NCI-H510A treated with DMSO at 0.1 percent for 48 hours (cell line): ENCODE measurements around the gene IL13RA1.
A peak's percentile ranks its signal among the peaks of the same experiment; 100 is the strongest.
"Not testable (repeated sequence)": the region's sequence is repeated elsewhere in the genome, so short reads cannot be mapped to it uniquely, and the experiment has no call there.

Source experiments
- DNase-seq: peaks from one replicate; lab custom pipeline; 2025; lab: John Stamatoyannopoulos, UW

IL13RA1 gene

DNA sequence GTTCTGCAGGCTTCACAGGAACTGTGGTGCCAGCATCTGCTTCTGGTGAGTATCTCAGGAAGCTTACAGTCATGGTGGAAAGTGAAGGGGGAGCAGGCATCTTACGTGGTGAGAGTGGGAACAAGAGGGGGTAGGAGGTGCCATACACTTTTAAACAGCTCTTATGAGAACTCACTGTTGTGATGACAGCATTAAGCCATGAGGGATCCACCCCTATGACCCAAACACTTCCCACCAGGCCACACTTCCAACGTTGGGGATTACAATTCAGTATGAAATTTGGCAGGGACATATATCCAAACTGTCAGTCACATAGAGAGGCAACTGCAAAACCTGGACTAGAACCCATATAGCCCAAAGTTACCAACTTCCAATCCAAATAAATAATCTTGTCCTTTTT is 53.1 kb downstream of the IL13RA1 start:
- DNase-seq: no peak

DNA sequence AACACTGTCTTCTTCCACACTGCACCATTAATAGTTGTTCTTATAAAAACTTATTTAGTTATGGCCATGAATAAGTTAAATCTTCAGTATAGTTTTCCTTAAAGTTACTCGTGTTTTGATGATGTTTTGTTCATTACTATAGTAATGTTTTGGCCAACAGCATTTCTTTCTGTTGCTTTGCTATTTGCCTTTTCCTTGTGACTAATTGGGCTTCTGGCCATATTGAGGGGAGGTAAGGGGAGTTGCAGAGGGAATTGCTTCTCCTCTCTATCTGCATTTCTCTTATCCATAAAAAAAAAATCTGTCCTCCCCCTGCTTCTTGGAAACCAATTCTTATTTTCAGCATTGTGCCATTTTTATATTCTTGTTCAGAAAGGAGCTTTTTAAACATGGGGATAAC is 53.5 kb downstream of the IL13RA1 start:
- DNase-seq: no peak

DNA sequence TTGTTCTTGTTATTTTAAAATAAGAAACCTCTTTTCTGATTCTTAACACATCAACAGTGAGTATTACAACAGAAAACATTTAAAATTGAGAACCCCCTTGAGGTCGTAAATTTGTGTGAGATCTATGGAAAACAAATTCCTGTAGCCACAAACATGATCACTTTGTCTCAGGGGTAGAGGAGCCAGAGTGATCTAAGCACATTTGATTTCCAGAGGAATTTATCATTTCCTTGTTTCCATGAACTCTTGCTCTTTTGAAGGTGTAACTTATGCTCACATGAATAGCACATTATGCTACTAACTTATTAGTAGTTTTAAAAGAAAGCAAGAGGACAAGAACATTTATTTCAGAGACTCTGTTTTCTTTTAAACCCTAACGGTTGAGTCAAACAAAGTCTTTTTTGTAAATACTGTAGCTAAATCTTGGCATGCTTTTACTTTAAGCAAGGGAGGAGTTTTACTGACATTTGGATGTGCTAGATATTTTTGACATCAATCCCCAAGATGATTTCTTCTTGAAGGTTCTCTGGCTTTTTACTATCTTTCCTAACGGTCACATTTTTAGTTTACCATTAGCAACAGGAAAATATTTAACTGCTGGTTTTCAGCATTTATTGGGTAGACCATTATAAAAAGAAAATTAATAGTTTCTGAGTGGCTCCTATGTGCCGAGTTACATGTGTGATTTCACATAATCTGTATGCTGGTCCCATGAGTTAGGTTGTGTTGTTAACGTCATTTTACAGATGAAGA is 68.3 kb downstream of the IL13RA1 start:
- no peak for DNase-seq

DNA sequence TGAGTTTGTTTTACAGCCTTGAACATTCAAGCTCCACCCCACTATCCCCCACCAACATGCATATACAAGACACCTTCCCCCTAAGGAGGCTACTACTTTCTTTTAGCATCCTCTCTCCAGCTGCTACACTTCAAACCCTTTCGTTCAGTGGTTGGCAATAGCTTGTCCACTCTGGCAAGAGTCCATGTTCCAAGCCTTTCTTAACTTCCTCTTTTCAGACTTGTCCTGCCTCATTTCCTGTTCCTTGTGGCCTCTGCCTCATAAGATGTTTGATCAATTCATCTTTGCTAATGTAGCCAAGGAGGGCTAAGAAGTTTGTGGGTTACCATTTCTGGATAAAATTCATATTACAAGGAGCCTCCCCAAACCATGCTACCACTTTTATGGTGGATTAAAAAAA is 75.5 kb downstream of the IL13RA1 start:
- no peak for DNase-seq

DNA sequence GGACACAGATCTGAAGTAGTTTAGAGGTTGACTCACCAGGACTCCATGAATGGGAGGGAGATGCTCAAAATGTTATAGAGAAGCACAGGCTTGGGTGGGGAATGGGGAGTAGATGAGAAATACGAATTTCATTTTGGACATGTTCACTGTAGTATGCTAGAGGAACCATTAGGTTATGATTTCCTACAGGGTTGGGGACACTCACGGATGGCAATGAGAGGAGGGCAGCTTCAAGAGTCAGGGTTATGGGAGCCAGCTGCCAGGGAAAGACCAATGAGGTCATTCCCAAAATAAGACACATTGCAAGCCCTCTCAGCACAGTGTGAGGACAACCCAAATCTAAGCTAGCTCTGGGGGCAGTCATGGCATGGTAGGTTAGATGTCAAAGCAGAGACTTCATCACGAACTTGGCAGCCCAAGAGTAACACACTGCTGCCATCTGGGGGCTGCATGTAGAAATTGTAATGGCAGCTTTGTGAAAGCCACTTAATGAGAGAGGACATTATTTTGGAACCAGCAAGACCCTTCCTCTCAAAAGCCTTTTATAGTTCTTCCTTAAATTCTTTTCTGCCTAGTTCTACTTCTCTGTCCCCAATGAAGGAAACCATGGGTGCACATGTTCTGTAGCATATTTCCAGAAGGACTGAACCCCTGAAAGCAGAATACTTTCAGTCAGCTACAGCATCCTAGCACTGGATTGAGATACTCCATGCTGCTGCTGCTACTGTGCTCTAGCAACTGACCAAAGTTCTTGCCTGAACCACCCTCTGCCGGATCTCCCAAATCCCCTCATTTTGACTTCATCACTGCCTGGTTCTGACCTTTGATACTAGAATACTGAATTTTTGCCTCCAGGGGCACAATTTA is 80.0 kb downstream of the IL13RA1 start:
- peak; percentile 45 for DNase-seq

DNA sequence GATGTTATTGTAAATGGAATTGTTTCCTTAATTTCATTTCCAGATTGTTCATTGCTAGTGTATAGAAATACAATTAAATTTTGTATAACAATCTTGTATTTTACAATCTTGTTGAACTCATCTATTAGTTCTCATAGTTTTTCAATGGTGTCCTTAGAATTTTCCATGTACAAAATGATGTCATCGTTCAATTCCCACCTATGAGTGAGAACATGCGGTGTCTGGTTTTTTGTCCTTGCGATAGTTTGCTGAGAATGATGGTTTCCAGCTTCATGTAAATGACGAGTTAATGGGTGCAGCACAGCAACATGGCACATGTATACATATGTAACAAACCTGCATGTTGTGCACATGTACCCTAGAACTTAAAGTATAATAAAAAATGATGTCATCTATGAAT is 89.9 kb downstream of the IL13RA1 start:
- DNase-seq: not testable (repeated sequence)

DNA sequence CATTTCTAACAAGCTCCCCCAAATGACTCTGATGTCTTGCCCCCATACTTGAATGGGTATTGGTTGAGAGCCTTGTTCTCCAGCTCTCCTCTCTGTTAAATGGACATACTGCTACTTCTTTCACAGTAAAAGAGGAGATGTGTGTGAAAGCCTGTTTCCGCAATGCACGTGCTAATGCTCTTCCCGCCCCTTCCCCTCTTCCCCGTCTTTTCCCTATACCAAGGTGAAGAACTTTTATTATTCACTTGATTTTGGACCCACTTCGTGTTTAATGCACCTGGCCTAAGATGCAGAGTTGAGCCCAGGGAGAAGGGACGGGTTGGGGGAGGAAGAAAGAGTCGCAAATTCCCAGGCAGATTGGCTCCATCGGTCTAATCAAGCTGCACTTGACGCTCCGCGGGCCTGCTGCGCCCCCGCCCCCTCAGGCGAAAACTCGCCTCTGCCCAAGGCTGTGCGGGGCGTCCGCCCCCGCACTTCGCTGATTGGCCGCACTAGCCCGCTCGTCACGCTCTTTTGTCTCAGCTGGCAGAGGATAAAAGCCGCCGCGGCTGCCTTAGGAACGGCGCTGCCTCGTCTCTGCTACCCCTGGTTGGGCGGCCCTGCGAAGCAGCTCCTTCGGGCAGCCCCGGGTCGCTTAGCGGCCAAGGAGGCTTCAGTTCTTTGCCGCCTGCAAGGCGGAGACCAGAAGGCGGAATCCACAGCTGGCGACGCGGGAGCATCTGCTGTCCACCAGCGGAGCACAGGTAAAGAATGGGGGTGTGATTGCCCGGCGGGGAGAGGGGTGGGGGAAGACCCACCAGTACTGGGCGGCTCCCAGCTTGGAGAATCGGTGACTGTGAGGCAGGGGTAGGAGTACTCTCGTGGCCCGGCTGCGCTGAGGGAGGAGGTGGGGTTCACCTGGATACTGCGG is 96.1 kb downstream of the IL13RA1 start, which contains the start of gene ZCCHC12:
ZCCHC12 (plus strand) TSS at position 562 of the 910 bp plus-strand sequence. CDS start 1,421 bp downstream, outside the sequence.
- DNase-seq: peak; percentile 39

DNA sequence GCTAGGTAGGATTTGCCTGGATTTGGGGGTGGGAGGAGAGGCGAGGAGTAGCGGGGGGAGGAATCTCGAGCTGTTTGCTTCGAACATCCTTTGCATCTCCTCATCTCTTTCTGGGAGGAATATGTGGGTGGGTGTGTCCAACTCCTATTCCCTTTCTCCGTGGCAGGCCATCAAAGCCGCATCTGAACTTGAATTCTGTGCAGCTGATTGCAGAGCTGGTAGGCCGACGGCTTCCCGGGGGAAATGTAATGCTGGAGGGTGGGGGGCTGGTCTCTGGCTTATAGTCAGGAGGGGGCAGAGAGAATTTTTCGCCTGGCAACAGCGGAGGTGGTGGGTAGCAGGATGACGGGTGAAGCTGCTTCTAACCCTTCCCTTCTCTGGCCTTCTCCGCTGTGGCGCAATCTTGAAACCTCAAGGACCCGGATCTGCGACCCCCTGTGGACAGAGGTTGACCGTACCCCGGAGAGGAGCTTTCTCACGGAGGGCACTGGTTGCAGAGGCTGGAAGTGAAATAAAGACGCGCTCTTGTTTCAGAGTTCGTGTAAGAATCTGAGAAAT is 96.8 kb downstream of the IL13RA1 start:
- peak; percentile 5 for DNase-seq

DNA sequence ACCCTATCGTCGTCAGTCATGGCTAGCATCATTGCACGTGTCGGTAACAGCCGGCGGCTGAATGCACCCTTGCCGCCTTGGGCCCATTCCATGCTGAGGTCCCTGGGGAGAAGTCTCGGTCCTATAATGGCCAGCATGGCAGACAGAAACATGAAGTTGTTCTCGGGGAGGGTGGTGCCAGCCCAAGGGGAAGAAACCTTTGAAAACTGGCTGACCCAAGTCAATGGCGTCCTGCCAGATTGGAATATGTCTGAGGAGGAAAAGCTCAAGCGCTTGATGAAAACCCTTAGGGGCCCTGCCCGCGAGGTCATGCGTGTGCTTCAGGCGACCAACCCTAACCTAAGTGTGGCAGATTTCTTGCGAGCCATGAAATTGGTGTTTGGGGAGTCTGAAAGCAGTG is 97.8 kb downstream of the IL13RA1 start:
- DNase-seq: no peak

DNA sequence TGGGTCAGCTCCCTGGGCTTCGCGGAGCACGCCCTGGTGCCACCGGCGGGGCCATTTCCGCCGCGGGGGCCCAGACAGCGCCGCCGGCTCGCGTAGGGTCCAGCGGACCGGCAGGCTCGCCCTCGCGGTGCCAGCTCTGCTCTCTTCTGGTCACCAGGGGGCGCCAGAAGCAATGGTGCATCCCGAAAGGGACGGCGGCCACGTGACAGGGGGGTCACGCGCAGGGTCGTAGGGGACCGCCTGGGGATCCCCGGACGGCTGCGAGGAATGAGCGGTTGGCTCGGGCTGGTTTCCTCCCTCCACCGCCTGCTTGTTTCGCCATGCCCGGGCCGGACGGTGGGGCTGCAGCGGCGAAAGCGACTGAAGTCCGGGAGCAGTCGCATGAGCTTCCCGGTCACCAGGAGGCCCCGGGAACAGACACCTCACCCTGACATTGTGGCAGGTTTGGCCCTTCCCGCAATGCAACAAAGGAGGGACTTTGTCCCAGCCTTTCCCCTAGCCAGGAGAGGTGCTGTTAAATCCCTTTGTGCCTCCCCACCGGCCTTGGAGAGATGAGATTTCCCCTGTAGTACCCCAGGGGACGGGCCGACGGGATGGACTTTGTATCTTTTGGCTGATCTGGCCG is 112.0 kb downstream of the IL13RA1 start:
- DNase-seq: peak; percentile 36
